Measurements from ENCODE around the gene SOX12. TPM values are rescaled to one million over a fixed set of nuclear protein-coding genes. Genes with fewer than 3 reads are reported as not detected.

Gene SOX12
- polyA plus RNA-seq, 3 donors: 0.03 to 0.51 (median 0.12) TPM

GRCh38 chr20:278181-278580 lies 47.2 kb upstream of the SOX12 start:
- Mint-ChIP-seq H3K9me3 (peaks cover 0 to 3% (median 2%) of the 10 kb centered on the region in 7 donors), H3K27me3 (ENCODE audit: low read depth in 3 of 3) (no peaks in the 10 kb centered on the region), H3K27ac (no peak overlapping the region), H3K4me3 (no peak overlapping the region), H3K36me3 (peaks cover 19 to 33% of the 10 kb centered on the region in 2 donors), H3K4me1 (no peaks in the 10 kb centered on the region)
- H3K4me2 ChIP-seq (replicated peaks; ENCODE audit: extremely low read depth, low read length, poor library complexity, severe bottlenecking): peak overlapping the region; percentile 54
- H3K9ac ChIP-seq (ENCODE audit: insufficient read depth, low read length, poor library complexity, severe bottlenecking): no peak overlapping the region
- H3K9me3 ChIP-seq (replicated peaks in 1 of 2; ENCODE audit: control insufficient read depth in 1 of 2, insufficient read depth in 1 of 2, low read length in 2 of 2): no peaks in the 10 kb centered on the region
- intact Hi-C loops (cut with micrococcal nuclease): no loop called here
- WGBS (ENCODE audit: insufficient coverage): 100% methylated on average over 1 of the region's 5 CpGs
- no peaks in the 10 kb centered on the region for H4K20me1 ChIP-seq (ENCODE audit: insufficient read depth, low read length)
- TF ChIP-seq CTCF (IDR thresholded peaks at IDR 0.05): no peak
- no peaks in the 10 kb centered on the region for H3K27me3 ChIP-seq (ENCODE audit: control insufficient read depth in 2 of 2, insufficient read depth in 2 of 2, low read length in 2 of 2)
- H3K36me3 ChIP-seq (replicated peaks in 1 of 2; ENCODE audit: control insufficient read depth in 1 of 2, insufficient read depth in 2 of 2, low read length in 2 of 2): peaks cover 10 to 12% of the 10 kb centered on the region in 2 donors
- H3K4me1 ChIP-seq (ENCODE audit: control insufficient read depth in 1 of 2, insufficient read depth in 2 of 2, low read length in 2 of 2): peaks cover 0 to 6% of the 10 kb centered on the region in 2 donors
- no peaks in the 10 kb centered on the region for H3K79me2 ChIP-seq (ENCODE audit: insufficient read depth, low read length)
- H3K4me3 ChIP-seq (replicated peaks in 1 of 3; ENCODE audit: low read depth in 2 of 3, low read length in 3 of 3): peak overlapping the region in 1 of 3 experiments; percentile 56
- H3K27ac ChIP-seq (ENCODE audit: low read depth in 1 of 2, low read length in 2 of 2): no peak overlapping the region
- no peak overlapping the region for H2AFZ ChIP-seq (ENCODE audit: insufficient read depth, low read depth, low read length, poor library complexity, severe bottlenecking)
- no peak for DNase-seq

GRCh38 chr20:278607-279571 lies 46.5 kb upstream of the SOX12 start:
- Histone ChIP-seq H3K4me3 (replicated peaks in 1 of 3; ENCODE audit: low read depth in 2 of 3, low read length in 3 of 3) (peak overlapping the region in 2 of 3 experiments; percentile 24 to 63), H3K79me2 (ENCODE audit: insufficient read depth, low read length) (no peaks in the 10 kb centered on the region), H3K27me3 (ENCODE audit: control insufficient read depth in 2 of 2, insufficient read depth in 2 of 2, low read length in 2 of 2) (no peaks in the 10 kb centered on the region), H3K27ac (ENCODE audit: low read depth in 1 of 2, low read length in 2 of 2) (no peak overlapping the region), H3K9ac (ENCODE audit: insufficient read depth, low read length, poor library complexity, severe bottlenecking) (no peak overlapping the region), H3K4me2 (replicated peaks; ENCODE audit: extremely low read depth, low read length, poor library complexity, severe bottlenecking) (peak overlapping the region; percentile 69), H4K20me1 (ENCODE audit: insufficient read depth, low read length) (no peaks in the 10 kb centered on the region), H3K9me3 (replicated peaks in 1 of 2; ENCODE audit: control insufficient read depth in 1 of 2, insufficient read depth in 1 of 2, low read length in 2 of 2) (no peaks in the 10 kb centered on the region), H3K36me3 (replicated peaks in 1 of 2; ENCODE audit: control insufficient read depth in 1 of 2, insufficient read depth in 2 of 2, low read length in 2 of 2) (peaks cover 10 to 12% of the 10 kb centered on the region in 2 donors), H2AFZ (ENCODE audit: insufficient read depth, low read depth, low read length, poor library complexity, severe bottlenecking) (peak overlapping the region; percentile 68), H3K4me1 (ENCODE audit: control insufficient read depth in 1 of 2, insufficient read depth in 2 of 2, low read length in 2 of 2) (peaks cover 0 to 6% of the 10 kb centered on the region in 2 donors)
- peaks cover 0 to 3% (median 2%) of the 10 kb centered on the region in 7 donors for H3K9me3 Mint-ChIP-seq
- intact Hi-C loops (cut with micrococcal nuclease): no loop called here
- peak in 1 of 3 donors; percentile 46 for DNase-seq
- no peak overlapping the region for H3K27ac Mint-ChIP-seq
- H3K4me1 Mint-ChIP-seq: no peaks in the 10 kb centered on the region
- peaks cover 0 to under 1% (median 0%) of the 10 kb centered on the region in 3 donors for H3K27me3 Mint-ChIP-seq (ENCODE audit: low read depth in 3 of 3)
- WGBS (ENCODE audit: insufficient coverage): 98% methylated on average over 54 of the region's 88 CpGs
- H3K36me3 Mint-ChIP-seq: peaks cover 24 to 36% of the 10 kb centered on the region in 2 donors
- H3K4me3 Mint-ChIP-seq: peak overlapping the region in 1 of 2 donors; percentile 51
- TF ChIP-seq CTCF (IDR thresholded peaks at IDR 0.05): no peak
